ENCODE results near the gene SLC22A8. TPM values are rescaled to one million over a fixed set of nuclear protein-coding genes. Genes with fewer than 3 reads are reported as not detected.
"Not testable (repeated sequence)": the region's sequence is repeated elsewhere in the genome, so short reads cannot be mapped to it uniquely, and the experiment has no call there.

Gene SLC22A8, protein sequence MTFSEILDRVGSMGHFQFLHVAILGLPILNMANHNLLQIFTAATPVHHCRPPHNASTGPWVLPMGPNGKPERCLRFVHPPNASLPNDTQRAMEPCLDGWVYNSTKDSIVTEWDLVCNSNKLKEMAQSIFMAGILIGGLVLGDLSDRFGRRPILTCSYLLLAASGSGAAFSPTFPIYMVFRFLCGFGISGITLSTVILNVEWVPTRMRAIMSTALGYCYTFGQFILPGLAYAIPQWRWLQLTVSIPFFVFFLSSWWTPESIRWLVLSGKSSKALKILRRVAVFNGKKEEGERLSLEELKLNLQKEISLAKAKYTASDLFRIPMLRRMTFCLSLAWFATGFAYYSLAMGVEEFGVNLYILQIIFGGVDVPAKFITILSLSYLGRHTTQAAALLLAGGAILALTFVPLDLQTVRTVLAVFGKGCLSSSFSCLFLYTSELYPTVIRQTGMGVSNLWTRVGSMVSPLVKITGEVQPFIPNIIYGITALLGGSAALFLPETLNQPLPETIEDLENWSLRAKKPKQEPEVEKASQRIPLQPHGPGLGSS
- not detected for total RNA-seq (2013)
- polyA plus RNA-seq: not detected
- 0.14 TPM in 1 of 2 replicates, not detected in the other for polyA minus RNA-seq
- 0 to 1.5 (median 0) reads per million in 11 experiments for total RNA-seq

DNA sequence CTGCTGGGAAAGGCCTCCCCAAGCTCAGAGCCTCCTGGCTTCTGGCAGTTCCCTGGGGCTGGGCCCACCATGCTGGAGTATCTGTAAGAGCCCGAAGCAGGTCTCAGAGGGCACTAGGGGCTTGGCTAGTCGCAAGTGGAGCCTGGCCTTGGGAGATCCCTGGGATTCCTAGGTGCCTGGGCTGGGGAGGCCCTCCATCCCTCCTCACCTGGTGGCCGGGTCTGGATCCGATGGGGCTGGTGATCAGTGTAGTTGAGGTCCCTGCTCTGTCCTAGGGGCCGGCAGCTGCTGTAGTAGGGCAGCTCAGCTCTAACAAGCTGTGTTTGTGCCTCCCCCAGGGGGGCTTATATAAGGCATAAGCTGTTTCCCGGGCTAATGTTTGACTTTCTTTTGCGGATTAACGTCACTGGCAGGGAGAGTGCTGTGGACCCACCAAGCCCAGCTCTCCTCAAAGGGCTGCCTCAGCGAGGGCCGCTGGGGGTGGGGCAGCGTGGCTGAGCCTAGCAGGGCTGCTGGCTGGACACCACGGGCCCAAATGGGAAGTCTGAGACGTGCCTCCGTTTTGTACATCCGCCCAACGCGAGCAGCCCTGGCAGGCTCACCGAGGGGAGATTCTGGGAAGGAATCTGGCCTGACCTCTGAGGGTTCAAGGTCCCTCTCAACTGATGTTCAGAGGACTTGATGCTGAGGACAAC lies at the start of gene SLC22A8:
Gene SLC22A8 (minus strand): TSS at position 321 of the 695 bp plus-strand sequence. CDS start 883 bp downstream, outside the sequence.
- TF ChIP-seq, protein P1, sequence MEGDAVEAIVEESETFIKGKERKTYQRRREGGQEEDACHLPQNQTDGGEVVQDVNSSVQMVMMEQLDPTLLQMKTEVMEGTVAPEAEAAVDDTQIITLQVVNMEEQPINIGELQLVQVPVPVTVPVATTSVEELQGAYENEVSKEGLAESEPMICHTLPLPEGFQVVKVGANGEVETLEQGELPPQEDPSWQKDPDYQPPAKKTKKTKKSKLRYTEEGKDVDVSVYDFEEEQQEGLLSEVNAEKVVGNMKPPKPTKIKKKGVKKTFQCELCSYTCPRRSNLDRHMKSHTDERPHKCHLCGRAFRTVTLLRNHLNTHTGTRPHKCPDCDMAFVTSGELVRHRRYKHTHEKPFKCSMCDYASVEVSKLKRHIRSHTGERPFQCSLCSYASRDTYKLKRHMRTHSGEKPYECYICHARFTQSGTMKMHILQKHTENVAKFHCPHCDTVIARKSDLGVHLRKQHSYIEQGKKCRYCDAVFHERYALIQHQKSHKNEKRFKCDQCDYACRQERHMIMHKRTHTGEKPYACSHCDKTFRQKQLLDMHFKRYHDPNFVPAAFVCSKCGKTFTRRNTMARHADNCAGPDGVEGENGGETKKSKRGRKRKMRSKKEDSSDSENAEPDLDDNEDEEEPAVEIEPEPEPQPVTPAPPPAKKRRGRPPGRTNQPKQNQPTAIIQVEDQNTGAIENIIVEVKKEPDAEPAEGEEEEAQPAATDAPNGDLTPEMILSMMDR (IDR thresholded peaks at IDR 0.05): no peak
- Histone ChIP-seq H3K27ac (ENCODE audit: low read depth in 1 of 2, low read length in 2 of 2) (no peak within 1 kb of the TSS), H3K4me3 (replicated peaks in 1 of 3; ENCODE audit: low read depth in 2 of 3, low read length in 3 of 3) (no peak within 1 kb of the TSS), H3K27me3 (ENCODE audit: control insufficient read depth in 2 of 2, insufficient read depth in 2 of 2, low read length in 2 of 2) (no peaks in the 10 kb centered on the region), H3K36me3 (replicated peaks in 1 of 2; ENCODE audit: control insufficient read depth in 1 of 2, insufficient read depth in 2 of 2, low read length in 2 of 2) (no peaks in the 10 kb centered on the region), H3K9me3 (replicated peaks in 1 of 2; ENCODE audit: control insufficient read depth in 1 of 2, insufficient read depth in 1 of 2, low read length in 2 of 2) (no peaks in the 10 kb centered on the region), H2AFZ (ENCODE audit: insufficient read depth, low read depth, low read length, poor library complexity, severe bottlenecking) (no peak within 1 kb of the TSS), H3K9ac (ENCODE audit: insufficient read depth, low read length, poor library complexity, severe bottlenecking) (no peak within 1 kb of the TSS), H4K20me1 (ENCODE audit: insufficient read depth, low read length) (no peaks in the 10 kb centered on the region), H3K79me2 (ENCODE audit: insufficient read depth, low read length) (no peaks in the 10 kb centered on the region), H3K4me1 (ENCODE audit: control insufficient read depth in 1 of 2, insufficient read depth in 2 of 2, low read length in 2 of 2) (no peaks in the 10 kb centered on the region), H3K4me2 (replicated peaks; ENCODE audit: extremely low read depth, low read length, poor library complexity, severe bottlenecking) (no peak within 1 kb of the TSS)
- H3K27me3 Mint-ChIP-seq (ENCODE audit: low read depth in 3 of 3): peaks cover 2 to 16% (median 3%) of the 10 kb centered on the region in 3 donors
- intact Hi-C loops (cut with micrococcal nuclease): no loop called here
- peak within 1 kb of the TSS in 1 of 7 donors; percentile 1 for H3K27ac Mint-ChIP-seq
- no peaks in the 10 kb centered on the region for H3K36me3 Mint-ChIP-seq
- H3K4me3 Mint-ChIP-seq: no peak within 1 kb of the TSS
- DNase-seq: no peak
- H3K9me3 Mint-ChIP-seq: no peaks in the 10 kb centered on the region
- WGBS (ENCODE audit: insufficient coverage): 79% methylated on average over 17 of the region's 18 CpGs
- H3K4me1 Mint-ChIP-seq: no peaks in the 10 kb centered on the region

DNA sequence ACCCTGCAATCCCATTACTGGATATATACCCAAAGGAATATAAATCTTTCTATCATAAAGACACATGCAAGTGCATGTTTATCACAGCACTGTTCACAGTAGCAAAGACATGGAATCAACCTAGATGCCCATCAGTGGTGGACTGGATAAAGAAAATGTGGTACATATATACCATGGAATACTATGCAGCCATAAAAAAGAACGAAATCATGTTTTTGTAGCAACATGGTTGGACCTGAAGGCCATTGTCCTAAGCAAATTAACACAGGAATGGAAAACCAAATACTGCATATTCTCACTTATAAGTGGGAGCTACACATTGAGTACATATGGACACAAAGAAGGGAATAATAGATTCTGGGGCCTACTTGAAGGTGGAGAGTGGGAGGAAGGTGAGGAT lies 30.6 kb upstream of the SLC22A8 start:
- H2AFZ ChIP-seq (ENCODE audit: insufficient read depth, low read depth, low read length, poor library complexity, severe bottlenecking); H3K36me3 Mint-ChIP-seq; DNase-seq; H3K4me2 ChIP-seq (replicated peaks; ENCODE audit: extremely low read depth, low read length, poor library complexity, severe bottlenecking); H3K9me3 ChIP-seq (replicated peaks in 1 of 2; ENCODE audit: control insufficient read depth in 1 of 2, insufficient read depth in 1 of 2, low read length in 2 of 2); H3K4me3 ChIP-seq (replicated peaks in 1 of 3; ENCODE audit: low read depth in 2 of 3, low read length in 3 of 3); H3K4me1 Mint-ChIP-seq; H3K27ac Mint-ChIP-seq; H3K9ac ChIP-seq (ENCODE audit: insufficient read depth, low read length, poor library complexity, severe bottlenecking); H3K27ac ChIP-seq (ENCODE audit: low read depth in 1 of 2, low read length in 2 of 2); H3K79me2 ChIP-seq (ENCODE audit: insufficient read depth, low read length); H3K4me1 ChIP-seq (ENCODE audit: control insufficient read depth in 1 of 2, insufficient read depth in 2 of 2, low read length in 2 of 2); H3K27me3 ChIP-seq (ENCODE audit: control insufficient read depth in 2 of 2, insufficient read depth in 2 of 2, low read length in 2 of 2); H3K36me3 ChIP-seq (replicated peaks in 1 of 2; ENCODE audit: control insufficient read depth in 1 of 2, insufficient read depth in 2 of 2, low read length in 2 of 2); H4K20me1 ChIP-seq (ENCODE audit: insufficient read depth, low read length); H3K4me3 Mint-ChIP-seq: not testable (repeated sequence)
- Mint-ChIP-seq H3K9me3 (peaks cover 0 to 10% (median 6%) of the 10 kb centered on the region in 7 donors), H3K27me3 (ENCODE audit: low read depth in 3 of 3) (peaks cover 2 to 20% (median 5%) of the 10 kb centered on the region in 3 donors)
- WGBS (ENCODE audit: insufficient coverage): no CpG with 5 or more reads among the region's 1 CpG
- intact Hi-C loops (cut with micrococcal nuclease): loop anchor here in 1 of 2 donors (10.0 kb wide), 1 partner anchor 679 kb away; no protein-coding TSS in a partner anchor

Measured in CD14-positive monocyte (primary cell).